HK-2 (cell line): ENCODE measurements around the gene CTRB1.
"Not testable (repeated sequence)": the region's sequence is repeated elsewhere in the genome, so short reads cannot be mapped to it uniquely, and the experiment has no call there.

Source experiments
- DNase-seq: peaks from one replicate; pipeline ENCODE4 v3.0.0-alpha.2; 2018; ENCODE audit not compliant: unreplicated experiment

The CTRB1 gene

DNA sequence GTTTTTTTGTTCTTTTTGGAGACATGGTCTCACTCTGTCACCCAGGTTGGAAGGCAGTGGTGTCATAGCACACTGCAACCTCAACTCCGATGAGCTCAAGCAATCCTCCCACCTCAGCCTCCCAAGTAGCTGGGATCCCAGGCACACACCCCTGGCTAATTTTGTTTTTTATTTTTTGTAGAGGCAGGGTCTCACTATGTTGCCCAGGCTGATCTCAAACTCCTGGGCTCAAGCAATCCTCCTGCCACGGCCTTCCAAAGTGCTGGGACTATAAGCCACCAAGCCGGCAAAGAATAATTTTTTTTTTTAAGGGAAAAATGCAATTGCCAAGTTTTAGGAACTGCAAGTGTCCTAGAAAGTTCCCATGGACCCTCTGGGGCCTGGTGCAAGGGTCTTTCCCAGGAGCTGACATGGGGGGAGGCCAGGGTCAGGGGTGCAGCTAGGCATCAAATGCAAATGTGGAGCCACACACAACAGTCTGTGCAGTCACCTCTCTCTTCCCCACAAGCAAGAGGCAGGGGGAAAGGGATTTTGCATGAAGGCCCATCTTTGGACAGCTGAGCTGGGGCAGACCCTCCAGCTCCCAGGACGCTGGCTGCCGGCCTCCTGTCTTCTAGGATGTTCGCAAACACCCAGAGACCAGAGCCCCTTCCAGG lies 52.8 kb downstream of the CTRB1 start:
- DNase-seq, result no peak

DNA sequence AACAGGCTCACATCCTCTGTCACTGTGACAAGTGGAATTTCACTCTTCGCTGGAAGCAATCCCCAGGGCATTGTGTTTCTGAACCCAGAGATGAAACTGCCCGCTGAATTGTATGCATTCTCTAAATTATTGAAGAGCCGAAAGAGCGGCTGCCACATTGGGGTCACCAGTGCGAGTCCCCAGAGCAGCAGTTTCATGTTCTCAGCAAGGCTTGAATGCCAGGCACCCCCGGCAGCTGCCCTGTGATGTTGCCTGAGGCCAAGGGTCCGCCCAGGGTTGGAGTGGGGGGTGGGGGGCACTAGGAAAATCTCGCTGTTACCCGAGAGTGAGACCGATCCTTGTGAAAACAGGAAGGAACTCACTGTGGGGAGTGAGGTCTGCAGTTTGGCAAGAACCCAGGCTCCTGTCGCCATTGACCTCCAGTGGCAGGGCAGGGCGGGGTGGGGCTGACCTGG lies 53.3 kb downstream of the CTRB1 start:
- no peak for DNase-seq

DNA sequence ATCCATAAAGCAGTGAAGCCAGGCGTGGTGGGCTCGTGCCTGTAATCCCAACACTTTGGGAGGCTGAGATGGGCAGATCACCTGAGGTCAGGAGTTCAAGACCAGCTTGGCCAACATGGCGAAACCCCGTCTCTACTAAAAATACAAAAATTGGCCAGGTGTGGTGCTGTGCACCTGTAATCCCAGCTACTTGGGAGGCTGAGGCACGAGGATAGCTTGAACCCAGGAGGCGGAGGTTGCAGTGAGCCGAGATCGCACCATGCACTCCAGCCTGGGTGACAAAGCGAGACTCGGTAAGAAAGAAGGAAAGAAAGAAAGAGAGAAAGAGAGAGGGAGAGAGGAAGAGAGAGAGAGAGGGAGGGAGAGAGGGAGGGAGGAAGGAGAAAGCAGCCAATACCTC lies 53.8 kb downstream of the CTRB1 start:
- not testable (repeated sequence) for DNase-seq

DNA sequence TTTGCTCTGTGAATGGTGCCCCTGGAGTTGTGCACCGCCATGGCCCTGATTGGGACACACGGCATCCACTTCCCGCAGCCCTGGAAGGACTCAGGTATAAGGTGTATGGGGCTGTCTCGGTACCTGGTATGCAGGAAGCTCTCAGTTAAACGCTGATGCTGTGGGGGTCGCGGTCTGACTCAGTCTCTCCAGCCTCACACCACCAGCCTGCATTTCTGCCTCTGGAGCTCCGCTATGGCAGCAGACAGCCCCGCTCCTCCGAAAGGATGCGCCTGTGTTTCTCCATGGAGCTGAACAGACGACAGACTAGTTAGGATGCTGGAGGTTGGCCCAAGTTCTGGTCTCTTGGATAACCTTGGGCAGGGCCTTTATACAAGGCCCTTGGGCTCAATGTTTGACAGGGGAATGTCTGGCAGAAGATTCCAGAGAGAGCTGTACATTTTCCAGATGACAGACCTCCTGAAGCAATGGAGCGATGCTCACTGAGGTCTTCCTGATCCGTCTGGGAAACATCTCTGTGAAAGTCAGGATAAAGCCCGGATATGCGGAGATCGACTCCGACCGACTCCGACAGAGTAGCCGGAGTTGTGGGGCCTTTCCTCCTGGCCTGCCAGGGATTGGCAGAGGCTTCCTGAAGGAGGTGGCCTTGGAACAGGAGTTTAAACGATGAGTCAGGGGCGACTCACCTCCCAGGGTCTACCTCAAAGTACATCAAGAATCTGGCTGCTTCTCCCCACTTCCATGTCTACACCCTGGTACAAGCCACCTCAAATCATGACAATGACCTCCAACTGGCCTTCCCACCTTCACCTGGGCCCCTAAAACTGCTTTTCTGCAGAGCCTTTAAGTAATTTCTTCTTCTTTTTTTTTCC lies 54.5 kb downstream of the CTRB1 start:
- DNase-seq, result no peak
